HG03175 (cell line): Measurements from ENCODE around the gene RAD9A.

Experiments
- ATAC-seq: cut with Tn5 transposase; IDR thresholded peaks from one replicate; pipeline ENCODE4 v1.9.1; 2021; ENCODE audit warnings: mild to moderate bottlenecking, moderate library complexity; ENCODE audit not compliant: unreplicated experiment

The RAD9A gene

GRCh38 chr11:67356864-67357561 is 34.8 kb upstream of the RAD9A start:
- ATAC-seq: no peak

GRCh38 chr11:67357831-67358670 is 33.7 kb upstream of the RAD9A start:
- ATAC-seq: no peak

GRCh38 chr11:67364169-67364568 is 27.6 kb upstream of the RAD9A start:
- no peak for ATAC-seq

- no peak for ATAC-seq
Measured at GRCh38 chr11:67364783-67365722, 26.7 kb upstream of the RAD9A start.

GRCh38 chr11:67365736-67366444 is 25.9 kb upstream of the RAD9A start:
- ATAC-seq: no peak

GRCh38 chr11:67366546-67366945 is 25.2 kb upstream of the RAD9A start:
- ATAC-seq: no peak

- ATAC-seq: no peak
Measured at GRCh38 chr11:67366961-67367760, 24.6 kb upstream of the RAD9A start.

- no peak for ATAC-seq
Measured at GRCh38 chr11:67367761-67368227, 24.0 kb upstream of the RAD9A start.

- no peak for ATAC-seq
Measured at GRCh38 chr11:67368621-67369020, 23.2 kb upstream of the RAD9A start.

GRCh38 chr11:67369275-67369674 is 22.5 kb upstream of the RAD9A start:
- no peak for ATAC-seq

- ATAC-seq: no peak
Measured at GRCh38 chr11:67369801-67370284, 21.9 kb upstream of the RAD9A start.

GRCh38 chr11:67370351-67371076 is 21.3 kb upstream of the RAD9A start:
- no peak for ATAC-seq

- ATAC-seq: no peak
Measured at GRCh38 chr11:67371189-67371910, 20.4 kb upstream of the RAD9A start.

- ATAC-seq: no peak
Measured at GRCh38 chr11:67371911-67372320, 19.9 kb upstream of the RAD9A start.

- no peak for ATAC-seq
Measured at GRCh38 chr11:67372321-67372992, 19.3 kb upstream of the RAD9A start.

GRCh38 chr11:67372993-67373647 is 18.7 kb upstream of the RAD9A start, which contains the start of gene CLCF1:
Gene CLCF1 (minus strand): TSS chr11:67373598. CDS start chr11:67373539, 59 bp downstream.
- no peak for ATAC-seq
